GM13976 (cell line): Measurements from ENCODE around the gene FANCI.
"Not testable (repeated sequence)": the region's sequence is repeated elsewhere in the genome, so short reads cannot be mapped to it uniquely, and the experiment has no call there.

Source experiments
- DNase-seq: peaks from one replicate; pipeline ENCODE4 v3.0.0; 2012; ENCODE audit warnings: low spot score
- in situ Hi-C: fragments of 300-500 bp; cut with MboI; formaldehyde crosslinking; loops from one replicate; pipeline ENCODE4 v1.12.0; 2022; ENCODE audit warnings: low sequenced_read_pairs, mixed read lengths, inconsistent platforms; ENCODE audit not compliant: unreplicated experiment
- TF ChIP-seq, protein P1 (sequence below): IDR thresholded peaks from 2 replicates; pipeline ENCODE4 v1.5.1; 2012; ENCODE audit warnings: borderline replicate concordance, mild to moderate bottlenecking; ENCODE audit not compliant: insufficient read depth; ENCODE audit errors: extremely low read depth, missing control alignments, control extremely low read depth

The FANCI gene

DNA sequence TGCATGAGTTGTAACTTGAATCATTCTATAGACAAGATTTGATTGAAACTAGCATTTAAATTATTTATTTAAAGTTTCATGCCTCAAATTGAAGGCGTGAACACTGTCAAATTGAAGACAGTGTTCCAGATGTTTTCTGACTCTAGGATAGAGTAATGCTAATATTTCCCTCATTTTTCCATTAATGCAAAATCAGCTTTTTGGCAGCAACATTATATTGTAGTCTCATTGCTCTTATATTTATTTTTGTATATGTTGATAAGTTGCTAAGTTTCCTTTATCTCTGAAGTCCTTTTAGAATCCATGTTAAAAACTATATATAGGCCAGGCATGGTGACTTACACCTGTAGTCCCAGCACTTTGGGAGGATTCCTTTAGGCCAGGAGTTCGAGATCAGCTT, 4.8 kb downstream of the FANCI start:
- TF ChIP-seq, protein P1, sequence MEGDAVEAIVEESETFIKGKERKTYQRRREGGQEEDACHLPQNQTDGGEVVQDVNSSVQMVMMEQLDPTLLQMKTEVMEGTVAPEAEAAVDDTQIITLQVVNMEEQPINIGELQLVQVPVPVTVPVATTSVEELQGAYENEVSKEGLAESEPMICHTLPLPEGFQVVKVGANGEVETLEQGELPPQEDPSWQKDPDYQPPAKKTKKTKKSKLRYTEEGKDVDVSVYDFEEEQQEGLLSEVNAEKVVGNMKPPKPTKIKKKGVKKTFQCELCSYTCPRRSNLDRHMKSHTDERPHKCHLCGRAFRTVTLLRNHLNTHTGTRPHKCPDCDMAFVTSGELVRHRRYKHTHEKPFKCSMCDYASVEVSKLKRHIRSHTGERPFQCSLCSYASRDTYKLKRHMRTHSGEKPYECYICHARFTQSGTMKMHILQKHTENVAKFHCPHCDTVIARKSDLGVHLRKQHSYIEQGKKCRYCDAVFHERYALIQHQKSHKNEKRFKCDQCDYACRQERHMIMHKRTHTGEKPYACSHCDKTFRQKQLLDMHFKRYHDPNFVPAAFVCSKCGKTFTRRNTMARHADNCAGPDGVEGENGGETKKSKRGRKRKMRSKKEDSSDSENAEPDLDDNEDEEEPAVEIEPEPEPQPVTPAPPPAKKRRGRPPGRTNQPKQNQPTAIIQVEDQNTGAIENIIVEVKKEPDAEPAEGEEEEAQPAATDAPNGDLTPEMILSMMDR = no peak
- in situ Hi-C loops = no loop called here
- DNase-seq = no peak

GRCh38 chr15:89250142-89250541, 6.4 kb downstream of the FANCI start:
- in situ Hi-C loops, DNase-seq: not testable (repeated sequence)

- DNase-seq, in situ Hi-C loops: not testable (repeated sequence)
Measured at GRCh38 chr15:89277281-89277680, 33.5 kb downstream of the FANCI start.

DNA sequence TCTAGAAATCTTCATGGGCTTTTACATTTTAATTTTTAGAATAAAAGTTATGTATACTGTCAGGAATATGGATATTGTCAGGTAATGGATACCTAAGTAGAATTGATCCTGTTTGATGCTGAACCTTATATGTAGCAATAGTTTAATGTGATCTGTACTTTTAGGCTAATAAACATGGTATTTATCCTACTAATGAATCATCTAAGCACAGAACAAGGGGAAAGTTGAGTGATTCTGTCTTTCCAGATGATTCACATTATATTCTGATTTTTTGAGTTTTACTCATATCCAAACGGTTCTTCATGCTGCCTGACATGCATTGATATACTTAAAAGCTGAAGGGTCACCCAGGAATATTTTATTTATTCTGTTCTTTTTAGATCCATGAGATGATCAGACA, 34.5 kb downstream of the FANCI start:
- DNase-seq = no peak
- in situ Hi-C loops = no loop called here
- TF ChIP-seq, protein P1 = no peak

- DNase-seq = no peak
- TF ChIP-seq, protein P1 = no peak
- in situ Hi-C loops = loop anchor here (10.0 kb wide), 1 partner anchor 58 kb away; the partner anchor contains the start of gene RLBP1
Measured at GRCh38 chr15:89282631-89283030, 38.9 kb downstream of the FANCI start.

GRCh38 chr15:89283201-89283600, 39.4 kb downstream of the FANCI start:
- in situ Hi-C loops = loop anchor here (10.0 kb wide), 1 partner anchor 58 kb away; the partner anchor contains the start of gene RLBP1
- TF ChIP-seq, protein P1 = no peak
- no peak for DNase-seq

- no peak for DNase-seq
- TF ChIP-seq, protein P1 = no peak
- in situ Hi-C loops = no loop called here
Measured at GRCh38 chr15:89291934-89292438, 48.2 kb downstream of the FANCI start.

- in situ Hi-C loops = no loop called here
- TF ChIP-seq, protein P1 = no peak
- DNase-seq = no peak
Measured at GRCh38 chr15:89293012-89293411, 49.2 kb downstream of the FANCI start.
